NCI-H748 (cell line): Measurements from ENCODE around the gene SCN11A.
"Not testable (repeated sequence)": the region's sequence is repeated elsewhere in the genome, so short reads cannot be mapped to it uniquely, and the experiment has no call there.

ENCODE experiments used
- DNase-seq: peaks from one replicate; lab custom pipeline; 2025; ENCODE audit not compliant: unreplicated experiment; lab: John Stamatoyannopoulos, UW

SCN11A gene

DNA sequence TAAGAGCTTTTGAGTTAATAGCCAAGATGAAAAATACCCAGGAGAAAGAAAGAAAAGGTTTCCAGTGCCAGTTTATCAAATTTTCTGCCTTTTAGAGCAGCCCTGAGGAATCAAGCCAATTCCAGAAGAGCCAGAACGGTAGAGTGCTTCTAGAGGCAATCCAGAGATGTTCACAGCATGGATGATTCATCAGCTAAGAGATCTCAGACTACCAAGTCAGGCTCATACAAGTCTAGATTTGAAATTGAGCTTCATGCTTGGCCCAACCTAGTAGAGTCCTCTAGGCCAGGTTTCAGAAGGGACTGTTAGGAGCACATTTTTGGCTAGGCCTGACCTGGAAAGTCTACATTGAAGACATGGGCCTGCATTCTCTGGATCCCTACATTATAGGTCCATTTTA is 15.5 kb upstream of the SCN11A start:
- DNase-seq, result no peak

- DNase-seq, result no peak
These were observed 13.5 kb upstream of the SCN11A start for GRCh38 chr3:39065197-39065596.

GRCh38 chr3:39064646-39065045 is 12.9 kb upstream of the SCN11A start:
- DNase-seq, result no peak

GRCh38 chr3:39063143-39063542 is 11.4 kb upstream of the SCN11A start:
- DNase-seq, result no peak

GRCh38 chr3:39062180-39062579 is 10.4 kb upstream of the SCN11A start:
- no peak for DNase-seq

DNA sequence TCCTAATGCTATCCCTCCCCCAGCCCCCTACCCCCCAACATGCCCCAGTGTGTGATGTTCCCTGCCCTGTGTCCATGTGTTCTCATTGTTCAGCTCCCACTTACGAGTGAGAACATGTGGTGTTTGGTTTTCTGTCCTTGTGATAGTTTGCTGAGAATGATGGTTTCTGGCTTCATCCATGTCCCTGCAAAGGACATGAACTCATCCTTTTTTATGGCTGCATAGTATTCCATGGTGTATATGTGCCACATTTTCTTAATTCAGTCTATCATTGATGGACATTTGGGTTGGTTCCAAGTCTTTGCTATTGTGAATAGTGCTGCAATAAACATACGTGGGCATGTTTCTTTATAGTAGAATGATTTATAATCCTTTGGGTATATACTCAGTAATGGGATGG is 9.5 kb upstream of the SCN11A start:
- not testable (repeated sequence) for DNase-seq

DNA sequence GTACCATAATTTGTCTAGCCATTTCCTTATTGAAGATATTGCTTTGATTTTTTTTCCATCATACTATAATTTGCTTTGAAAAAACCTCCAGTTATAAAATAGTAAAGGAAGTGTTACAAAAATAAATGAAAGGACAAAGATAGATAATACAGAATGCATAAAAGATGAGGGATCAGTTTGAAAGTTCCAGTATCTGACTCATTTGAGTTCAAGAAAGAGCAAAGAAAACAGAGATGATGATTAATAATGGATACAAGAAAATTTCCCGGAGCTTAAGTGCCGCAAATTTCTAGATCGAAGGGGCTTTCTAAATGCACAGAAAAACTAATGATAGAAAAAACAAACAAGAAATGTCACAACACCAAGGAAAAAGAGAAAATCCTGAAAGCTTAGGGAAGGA is 4.4 kb upstream of the SCN11A start:
- DNase-seq, result no peak

- no peak for DNase-seq
These were observed 2.0 kb upstream of the SCN11A start for GRCh38 chr3:39053696-39054095.

DNA sequence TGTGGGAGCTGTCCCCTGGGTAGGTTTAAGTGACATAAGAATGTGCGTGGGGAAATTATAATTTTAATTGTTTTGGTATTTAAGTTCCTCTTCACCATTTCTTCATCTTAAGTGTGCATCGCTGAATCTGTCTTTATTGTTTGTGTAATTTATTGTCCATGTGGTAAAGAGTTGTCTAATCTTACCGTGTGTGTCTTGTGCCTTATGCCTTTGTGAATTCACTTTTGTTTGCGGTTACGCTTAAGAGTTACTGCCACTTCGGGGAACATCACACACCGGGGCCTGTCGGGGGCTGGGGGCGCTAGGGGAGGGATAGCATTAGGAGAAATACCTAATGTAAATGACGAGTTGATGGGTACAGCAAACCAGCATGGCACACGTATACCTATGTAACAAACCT is 839 bp upstream of the SCN11A start:
- DNase-seq, result peak; percentile 14

- no peak for DNase-seq
These were observed 1.7 kb downstream of the SCN11A start for GRCh38 chr3:39050029-39050428.

DNA sequence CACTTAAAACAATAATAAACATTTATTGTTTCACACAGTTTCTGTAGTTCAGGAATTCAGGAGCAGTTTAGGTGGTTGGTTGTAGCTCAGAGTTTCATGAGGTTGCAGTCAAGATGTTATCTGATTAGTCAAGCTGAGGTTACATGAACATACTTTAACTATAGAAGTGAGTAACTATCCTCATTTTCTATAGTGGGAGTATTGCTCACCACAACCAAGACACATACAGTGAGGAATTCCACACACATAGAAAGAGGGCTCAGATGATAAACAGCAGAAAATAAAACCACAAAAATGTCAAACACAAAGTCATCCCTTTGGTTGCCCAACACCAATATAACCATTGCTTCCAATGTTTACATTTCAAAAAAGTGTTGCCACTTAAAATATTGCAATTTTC is 13.6 kb downstream of the SCN11A start:
- DNase-seq, result no peak

DNA sequence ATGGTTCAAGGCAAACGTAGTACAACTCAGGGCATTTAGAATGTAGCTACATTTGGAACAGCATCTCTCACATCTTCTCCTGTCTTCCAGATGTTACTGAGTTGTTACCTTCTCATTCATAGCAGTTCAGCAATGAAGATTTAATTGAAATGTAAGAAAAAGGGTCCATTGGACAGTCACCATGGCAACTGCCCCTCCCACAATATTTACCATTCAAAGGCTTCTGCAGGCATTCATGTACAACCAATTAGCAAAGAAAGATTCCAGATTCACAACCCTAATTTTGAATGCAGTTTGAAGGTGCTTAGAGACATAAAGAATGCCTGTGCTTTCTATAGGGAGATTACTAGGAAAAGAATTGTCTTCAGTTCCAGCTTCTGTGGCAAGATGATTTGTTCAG is 22.2 kb downstream of the SCN11A start:
- DNase-seq, result no peak

GRCh38 chr3:39028546-39028945 is 23.2 kb downstream of the SCN11A start:
- DNase-seq, result no peak

- no peak for DNase-seq
These were observed 26.3 kb downstream of the SCN11A start for GRCh38 chr3:39025222-39025970.

GRCh38 chr3:39024497-39024896 is 27.2 kb downstream of the SCN11A start:
- DNase-seq, result no peak

DNA sequence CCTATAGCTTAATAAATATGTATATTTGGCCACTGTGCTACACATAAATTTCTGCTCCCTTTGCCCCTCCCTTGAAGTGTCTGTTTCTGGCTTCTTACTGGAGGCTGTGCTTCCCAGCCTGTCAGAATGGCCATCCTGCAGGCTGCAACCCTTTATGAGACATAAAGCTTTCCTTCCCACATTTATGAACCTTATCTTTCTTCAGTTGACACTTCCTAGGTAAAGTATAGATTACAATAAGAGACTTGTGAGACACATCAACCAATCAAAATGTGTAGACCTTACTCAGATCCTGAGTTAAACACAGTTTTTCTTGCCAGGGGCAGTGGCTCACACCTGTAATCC is 29.5 kb downstream of the SCN11A start:
- no peak for DNase-seq

GRCh38 chr3:39021465-39022285 is 30.1 kb downstream of the SCN11A start:
- no peak for DNase-seq

GRCh38 chr3:39021029-39021428 is 30.7 kb downstream of the SCN11A start:
- no peak for DNase-seq

GRCh38 chr3:39019299-39019698 is 32.4 kb downstream of the SCN11A start:
- no peak for DNase-seq

GRCh38 chr3:39015418-39015817 is 36.3 kb downstream of the SCN11A start:
- DNase-seq, result no peak

GRCh38 chr3:39013921-39014509 is 37.7 kb downstream of the SCN11A start:
- no peak for DNase-seq

DNA sequence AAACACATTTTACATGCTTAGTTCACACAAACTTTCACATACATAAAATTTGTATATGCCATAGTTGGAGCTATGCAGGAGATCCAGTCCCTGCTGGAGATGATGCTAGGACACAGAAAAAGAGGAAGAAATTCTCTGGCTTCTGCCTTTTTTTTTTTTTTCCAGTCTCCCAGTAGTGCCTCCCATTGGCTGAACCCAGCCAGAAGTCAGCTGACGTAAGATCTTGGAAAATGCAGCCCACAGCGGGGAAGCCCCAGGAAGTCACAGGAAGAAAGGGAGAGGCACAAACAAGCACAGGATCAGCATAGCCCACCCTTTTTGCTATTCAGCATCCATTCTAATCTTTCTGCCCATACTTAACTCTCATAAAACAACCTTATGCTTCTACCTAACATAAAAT is 38.5 kb downstream of the SCN11A start:
- DNase-seq, result no peak
